ENCODE measurements around the gene ADRB1. TPM values are rescaled to one million over a fixed set of nuclear protein-coding genes. Genes with fewer than 3 reads are reported as not detected.

The ADRB1 gene
- total and polyA plus RNA-seq, 7 experiments from 2014 or later = 0.29 to 0.64 TPM; not detected in 5

DNA sequence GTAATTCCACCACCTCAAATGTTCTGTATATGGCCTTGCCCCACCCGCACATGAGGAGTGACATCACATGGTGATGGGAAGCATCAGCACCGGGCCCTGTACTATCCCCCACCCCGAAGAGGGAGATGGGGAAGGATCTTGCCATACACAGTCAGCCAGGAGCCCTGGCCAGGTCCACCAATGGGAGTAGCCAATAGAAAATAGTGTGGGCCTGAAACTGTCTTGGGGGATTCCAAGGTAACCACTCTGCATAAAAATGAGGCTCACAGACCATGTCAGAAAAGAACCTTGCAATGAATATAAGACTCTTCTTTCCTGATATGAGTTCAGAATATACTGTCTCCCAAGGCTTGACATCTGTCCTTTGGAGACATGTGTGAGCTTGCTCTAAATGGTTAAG, 51.1 kb downstream of the ADRB1 start:
- Histone ChIP-seq H3K36me3 (ENCODE audit: control insufficient read depth in 2 of 3, insufficient read depth in 3 of 3, low read length in 3 of 3) (no peaks in the 10 kb centered on the region), H3K27ac (ENCODE audit: low read depth, low read length) (no peak overlapping the region), H3K4me3 (ENCODE audit: low read length) (no peak overlapping the region), H3K4me1 (ENCODE audit: control insufficient read depth in 2 of 2, insufficient read depth in 2 of 2, low read length in 2 of 2) (peaks cover 16 to 26% of the 10 kb centered on the region in 2 donors), H3K27me3 (ENCODE audit: control insufficient read depth in 2 of 2, insufficient read depth in 2 of 2, low read length in 2 of 2) (no peaks in the 10 kb centered on the region), H3K9me3 (ENCODE audit: control insufficient read depth in 2 of 3, low read length in 3 of 3) (no peaks in the 10 kb centered on the region)
- ChIA-PET CTCF (no interaction called here), POLR2A (no interaction called here)
- H3K27me3 Mint-ChIP-seq = peaks cover 0 to 47% (median 6%) of the 10 kb centered on the region in 5 donors
- intact Hi-C loops (cut with micrococcal nuclease) = loop anchor here in 1 of 2 donors (5.0 kb wide), 1 partner anchor 47 kb away; no protein-coding TSS in a partner anchor
- H3K36me3 Mint-ChIP-seq = no peaks in the 10 kb centered on the region
- no peak overlapping the region for H3K27ac Mint-ChIP-seq
- no peak for ATAC-seq
- H3K9me3 Mint-ChIP-seq = peaks cover 0 to 6% (median 0%) of the 10 kb centered on the region in 11 donors
- peak overlapping the region in 1 of 10 donors; percentile 25 for H3K4me3 Mint-ChIP-seq
- peaks cover 17 to 46% (median 29%) of the 10 kb centered on the region in 7 donors for H3K4me1 Mint-ChIP-seq
- DNase-seq = no peak

- CTCF ChIA-PET = no interaction called here
- H3K27ac Mint-ChIP-seq = no peak overlapping the region
- DNase-seq (peak in 4 of 9 donors; percentile 24 to 34 (median 30)), ATAC-seq (peak; percentile 69)
- H3K27me3 ChIP-seq (ENCODE audit: control insufficient read depth in 2 of 2, insufficient read depth in 2 of 2, low read length in 2 of 2) = peaks cover 0 to under 1% of the 10 kb centered on the region in 2 donors
- H3K36me3 ChIP-seq (ENCODE audit: control insufficient read depth in 2 of 3, insufficient read depth in 3 of 3, low read length in 3 of 3) = no peaks in the 10 kb centered on the region
- peak overlapping the region in 9 of 10 donors; percentile 15 to 63 (median 56) for H3K4me3 Mint-ChIP-seq
- H3K27me3 Mint-ChIP-seq = peaks cover 9 to 56% (median 13%) of the 10 kb centered on the region in 5 donors
- peaks cover 25 to 55% (median 39%) of the 10 kb centered on the region in 7 donors for H3K4me1 Mint-ChIP-seq
- H3K9me3 ChIP-seq (ENCODE audit: control insufficient read depth in 2 of 3, low read length in 3 of 3) = no peaks in the 10 kb centered on the region
- H3K9me3 Mint-ChIP-seq = peaks cover 0 to 6% (median 0%) of the 10 kb centered on the region in 11 donors
- POLR2A ChIA-PET = no interaction called here
- peaks cover 0 to 4% (median 0%) of the 10 kb centered on the region in 5 donors for H3K36me3 Mint-ChIP-seq
- H3K27ac ChIP-seq (ENCODE audit: low read depth, low read length) = no peak overlapping the region
- peaks cover 16 to 27% of the 10 kb centered on the region in 2 donors for H3K4me1 ChIP-seq (ENCODE audit: control insufficient read depth in 2 of 2, insufficient read depth in 2 of 2, low read length in 2 of 2)
- intact Hi-C loops (cut with micrococcal nuclease) = loop anchor here in 1 of 2 donors (5.0 kb wide), 1 partner anchor 48 kb away; no protein-coding TSS in a partner anchor
- H3K4me3 ChIP-seq (ENCODE audit: low read length) = no peak overlapping the region
Measured at GRCh38 chr10:114095559-114096337, 52.1 kb downstream of the ADRB1 start.

Other genes with a start within 250 kb of the ADRB1 start
- 10 to 100 TPM in 1 of 5 experiments, 1 to 10 TPM in 4; 1.5 to 12.9 (median 4.3) TPM for gene DCLRE1A, start 189.8 kb upstream of the ADRB1 start, total RNA-seq
- gene DCLRE1A, start 189.8 kb upstream of the ADRB1 start, polyA plus RNA-seq = 1 to 10 TPM; 2.1 to 3.8 TPM
- 10 to 100 TPM; 10.3 to 25.9 (median 20.5) TPM for gene NHLRC2, start 189.2 kb upstream of the ADRB1 start, total RNA-seq
- gene NHLRC2, start 189.2 kb upstream of the ADRB1 start, polyA plus RNA-seq = 1 to 10 TPM; 4.2 to 6.9 TPM
- gene CCDC186, start 130.3 kb downstream of the ADRB1 start, total RNA-seq = 10 to 100 TPM; 18.6 to 42.9 (median 34.5) TPM
- gene CCDC186, start 130.3 kb downstream of the ADRB1 start, polyA plus RNA-seq = 10 to 100 TPM; 20.8 to 22.0 TPM
- under 1 TPM in 4 of 5 experiments, not detected in 1; 0.05 to 0.49 (median 0.22) TPM for gene TDRD1, start 135.5 kb downstream of the ADRB1 start, total RNA-seq
- under 1 TPM; 0.15 to 0.41 TPM for gene TDRD1, start 135.5 kb downstream of the ADRB1 start, polyA plus RNA-seq
- gene VWA2, start 195.4 kb downstream of the ADRB1 start, total RNA-seq = under 1 TPM in 2 of 5 experiments, not detected in 3; 0.11 to 0.27 TPM
- not detected for gene VWA2, start 195.4 kb downstream of the ADRB1 start, polyA plus RNA-seq

Data from naive thymus-derived CD4-positive, alpha-beta T cell (primary cell).